ENCODE measurements around the gene CLRN1.

DNA sequence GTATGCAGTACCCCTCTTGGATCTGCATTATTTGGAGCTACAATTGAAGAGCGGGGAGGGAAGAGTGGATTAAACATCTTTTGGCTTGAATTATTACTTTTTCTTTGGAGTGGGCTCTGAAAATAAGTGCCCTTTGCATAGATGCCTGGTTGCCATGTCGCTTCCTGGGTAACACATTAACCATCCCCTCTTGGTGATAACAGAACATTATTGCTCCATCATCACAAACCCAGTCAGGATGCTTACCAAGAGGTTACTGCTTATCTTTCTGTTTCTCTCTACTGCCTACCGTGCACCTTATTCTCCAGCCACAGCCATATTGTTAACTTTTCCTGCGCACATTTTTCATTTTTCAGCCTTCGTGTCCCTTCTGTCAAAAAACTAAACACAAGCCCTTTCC is 42.7 kb upstream of the CLRN1 start:
- TF ChIP-seq, protein P1, sequence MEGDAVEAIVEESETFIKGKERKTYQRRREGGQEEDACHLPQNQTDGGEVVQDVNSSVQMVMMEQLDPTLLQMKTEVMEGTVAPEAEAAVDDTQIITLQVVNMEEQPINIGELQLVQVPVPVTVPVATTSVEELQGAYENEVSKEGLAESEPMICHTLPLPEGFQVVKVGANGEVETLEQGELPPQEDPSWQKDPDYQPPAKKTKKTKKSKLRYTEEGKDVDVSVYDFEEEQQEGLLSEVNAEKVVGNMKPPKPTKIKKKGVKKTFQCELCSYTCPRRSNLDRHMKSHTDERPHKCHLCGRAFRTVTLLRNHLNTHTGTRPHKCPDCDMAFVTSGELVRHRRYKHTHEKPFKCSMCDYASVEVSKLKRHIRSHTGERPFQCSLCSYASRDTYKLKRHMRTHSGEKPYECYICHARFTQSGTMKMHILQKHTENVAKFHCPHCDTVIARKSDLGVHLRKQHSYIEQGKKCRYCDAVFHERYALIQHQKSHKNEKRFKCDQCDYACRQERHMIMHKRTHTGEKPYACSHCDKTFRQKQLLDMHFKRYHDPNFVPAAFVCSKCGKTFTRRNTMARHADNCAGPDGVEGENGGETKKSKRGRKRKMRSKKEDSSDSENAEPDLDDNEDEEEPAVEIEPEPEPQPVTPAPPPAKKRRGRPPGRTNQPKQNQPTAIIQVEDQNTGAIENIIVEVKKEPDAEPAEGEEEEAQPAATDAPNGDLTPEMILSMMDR (IDR thresholded peaks at IDR 0.05): no peak
- TF ChIP-seq POLR2A (IDR thresholded peaks at IDR 0.05): no peak

Data from thyroid gland (tissue), 4 donors.